Iris pigment epithelial cell (primary cell): ENCODE data around the gene NR2E3.
A peak's percentile ranks its signal among the peaks of the same experiment; 100 is the strongest.

ENCODE experiments used
- DNase-seq: peaks from one replicate; pipeline ENCODE4 v3.0.0-alpha.2; 2011; ENCODE audit warnings: low read depth

NR2E3 gene

DNA sequence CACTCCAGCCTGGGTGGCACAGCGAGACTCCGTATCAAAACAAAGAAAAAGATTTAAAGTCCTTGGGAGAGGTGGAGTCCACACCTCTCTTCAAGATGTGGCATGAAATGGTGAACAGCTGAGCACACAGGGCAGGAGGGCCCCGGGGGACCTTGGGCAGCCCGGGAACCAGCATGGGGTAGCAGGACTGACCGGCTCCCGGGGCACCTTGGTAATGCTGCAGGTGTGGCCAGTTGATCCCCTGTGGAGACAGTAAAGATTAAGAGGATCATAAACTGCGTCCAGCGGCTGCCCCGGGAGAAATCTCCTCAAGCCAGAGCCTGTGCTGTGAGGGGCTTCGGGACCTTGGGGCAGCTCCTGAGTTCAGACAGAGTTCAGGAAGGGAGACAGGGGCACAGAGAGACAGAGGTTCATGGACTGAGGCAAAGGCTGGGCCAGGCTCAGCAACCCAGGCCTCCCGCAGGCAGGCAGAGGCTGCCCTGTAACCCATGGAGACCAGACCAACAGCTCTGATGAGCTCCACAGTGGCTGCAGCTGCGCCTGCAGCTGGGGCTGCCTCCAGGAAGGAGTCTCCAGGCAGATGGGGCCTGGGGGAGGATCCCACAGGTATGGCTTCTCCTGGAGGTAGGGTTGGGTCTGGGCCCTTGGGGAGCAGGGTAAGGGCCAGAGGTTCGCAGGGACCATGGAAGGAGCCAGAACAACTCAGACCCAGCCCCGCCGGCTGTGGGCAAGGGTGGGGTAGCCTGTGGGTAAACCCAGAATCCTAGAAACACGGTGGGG is at the start of gene NR2E3:
TSS of gene NR2E3 (plus strand) at position 299 of the 780 bp plus-strand sequence. CDS start at position 489, 190 bp downstream.
- no peak for DNase-seq

DNA sequence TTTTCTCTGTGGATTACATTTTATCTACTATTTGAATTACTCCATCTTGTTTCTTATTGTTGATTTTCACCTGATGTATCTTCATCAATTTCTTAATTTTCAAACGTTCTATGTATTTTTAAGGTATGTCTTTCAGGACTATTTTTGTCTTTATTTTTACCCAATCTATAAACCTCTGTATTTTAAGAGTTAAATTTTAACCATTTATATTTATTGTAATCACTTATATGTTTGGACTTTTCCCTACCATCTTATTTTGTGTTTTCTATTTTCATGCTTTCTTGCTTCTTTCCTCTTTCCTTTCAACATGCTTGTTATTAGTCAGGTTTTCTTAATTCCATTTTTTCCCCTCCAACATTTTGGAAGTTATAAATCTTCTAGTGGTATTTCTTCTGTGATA is 49.5 kb upstream of the NR2E3 start:
- no peak for DNase-seq

DNA sequence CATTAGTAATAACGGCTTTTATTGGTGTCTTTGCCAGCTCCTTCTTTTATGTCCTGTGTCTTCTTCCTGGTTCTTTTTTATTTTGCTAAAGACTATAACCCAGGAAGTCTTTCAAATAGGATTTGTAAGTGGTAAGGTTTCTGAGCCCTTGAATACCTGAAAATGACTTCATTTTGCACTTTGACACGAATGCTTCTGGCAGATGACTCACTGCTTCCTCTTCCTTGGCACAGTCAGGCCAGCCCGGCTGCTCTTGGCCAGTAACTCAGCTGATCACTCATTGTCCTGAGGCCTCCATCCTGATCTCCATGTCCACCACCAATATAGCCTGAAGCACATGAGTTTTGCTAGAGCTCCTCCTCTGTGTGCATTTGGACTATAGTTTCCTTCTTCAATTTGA is 48.7 kb upstream of the NR2E3 start:
- DNase-seq = peak; percentile 93

DNA sequence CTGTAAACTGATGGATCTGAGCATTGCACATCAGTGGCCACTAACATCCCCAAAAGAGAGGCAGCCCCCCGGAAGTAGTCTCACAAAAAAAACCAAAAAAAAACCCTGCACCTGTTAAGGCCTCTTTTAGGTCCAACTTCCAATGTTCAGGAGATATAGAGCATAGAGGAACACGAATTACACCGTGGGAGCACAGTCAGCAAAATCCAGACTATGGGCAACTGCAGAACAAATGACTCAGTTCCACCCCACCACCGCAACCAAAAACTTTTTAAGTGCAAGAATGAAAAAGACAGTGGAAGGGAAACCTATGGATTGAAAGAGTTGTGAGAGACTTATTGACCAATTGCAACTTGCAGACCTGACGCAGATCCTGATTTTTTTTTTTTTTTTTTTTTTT is 42.2 kb upstream of the NR2E3 start:
- DNase-seq = no peak

DNA sequence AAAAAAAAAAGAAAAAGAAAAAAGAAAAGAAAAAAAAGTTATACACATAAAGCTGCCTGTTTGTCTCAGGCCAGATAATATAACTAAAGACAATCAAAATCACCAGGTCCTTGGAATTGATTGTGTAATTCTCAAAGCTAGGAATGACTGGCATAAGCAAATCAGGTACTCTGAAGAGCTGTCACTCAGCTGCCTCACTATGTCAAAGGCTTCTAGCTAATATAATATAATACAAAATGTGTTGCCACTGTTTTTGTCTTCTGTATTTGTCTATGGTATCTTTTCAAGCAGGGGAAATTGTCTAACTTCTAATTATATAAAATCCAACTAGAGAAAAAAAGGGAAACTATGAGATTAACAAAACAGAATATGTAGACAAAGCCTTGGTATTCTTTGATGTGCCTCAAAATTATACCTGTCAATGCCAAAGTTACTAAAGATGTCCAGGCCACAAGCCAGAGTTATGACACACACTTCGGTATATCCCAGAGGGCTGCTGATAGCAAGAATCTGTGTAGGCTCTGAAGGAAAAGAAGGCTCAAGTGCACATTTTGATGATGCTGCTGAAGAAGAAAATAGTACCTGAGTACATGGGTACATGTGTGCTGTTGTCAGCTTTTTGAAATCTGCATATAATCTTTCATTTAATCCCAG is 37.0 kb upstream of the NR2E3 start:
- no peak for DNase-seq

DNA sequence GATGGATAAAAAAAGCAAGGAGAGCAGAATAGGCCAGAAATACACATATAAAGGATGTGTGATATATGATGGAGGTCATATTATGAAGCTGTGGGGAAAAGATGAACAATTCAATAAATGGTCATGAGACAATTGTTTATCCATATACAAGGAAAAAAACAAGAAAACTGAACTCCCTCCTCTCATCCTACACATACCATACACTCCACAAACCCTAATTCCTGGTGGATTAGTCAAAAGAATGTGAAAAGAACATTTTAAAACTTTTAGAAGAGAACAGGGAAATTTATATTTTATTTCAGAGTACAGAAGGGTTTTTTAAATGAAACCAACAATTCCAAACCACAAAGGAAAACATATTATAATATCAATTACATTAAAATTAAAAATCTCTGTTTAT is 34.5 kb upstream of the NR2E3 start:
- no peak for DNase-seq

DNA sequence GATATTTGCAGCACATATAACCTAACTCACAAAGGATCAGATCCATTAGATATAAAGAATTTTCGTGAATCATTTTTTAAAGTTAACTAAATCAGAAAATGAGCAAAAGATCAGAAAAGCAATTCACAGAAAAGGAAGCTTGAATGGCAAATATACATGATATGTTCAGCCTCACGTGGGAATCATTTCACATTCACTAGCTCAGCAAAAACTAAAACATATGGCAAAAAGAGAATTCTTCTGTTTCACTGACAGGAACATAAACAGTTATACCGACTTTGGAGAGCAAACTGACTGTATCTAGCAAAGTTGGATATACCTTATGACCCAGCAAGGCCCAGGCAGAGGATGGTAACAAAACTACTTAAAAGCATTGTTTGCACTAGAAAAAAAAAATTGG is 34.0 kb upstream of the NR2E3 start:
- DNase-seq = no peak

DNA sequence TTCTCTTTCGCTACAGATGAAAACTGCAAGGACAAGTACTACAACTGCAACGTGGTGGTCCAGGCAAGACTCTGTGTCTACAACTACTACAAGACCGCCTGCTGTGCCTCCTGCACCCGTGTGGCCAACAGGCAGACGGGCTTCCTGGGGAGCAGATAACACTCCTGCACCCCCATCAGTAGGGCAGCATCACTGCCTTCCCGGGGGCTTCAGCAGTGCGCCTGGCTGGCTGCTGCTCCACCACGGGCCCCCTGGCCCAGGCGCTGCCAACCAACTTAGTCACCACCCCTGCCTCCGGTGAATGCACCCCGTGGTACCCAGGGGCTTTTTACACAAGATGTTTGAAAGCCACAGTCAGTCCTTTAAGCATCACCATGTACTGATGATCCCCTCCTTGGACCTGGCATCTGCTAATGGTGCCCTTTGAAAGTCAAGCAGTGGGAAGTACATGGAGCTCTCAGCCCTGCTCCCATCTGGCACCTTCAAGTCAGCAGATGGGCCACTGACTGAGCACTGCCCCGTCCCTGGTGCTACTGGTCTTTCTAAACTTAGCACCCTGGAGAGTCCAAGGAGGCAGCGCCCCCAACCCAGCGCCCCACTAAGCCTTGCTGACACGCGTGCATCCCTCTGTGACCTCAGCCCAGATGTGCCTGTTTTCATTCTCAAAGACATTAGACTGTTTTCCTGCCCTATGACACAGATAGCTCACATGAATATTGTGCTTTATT is 33.0 kb upstream of the NR2E3 start:
- no peak for DNase-seq

DNA sequence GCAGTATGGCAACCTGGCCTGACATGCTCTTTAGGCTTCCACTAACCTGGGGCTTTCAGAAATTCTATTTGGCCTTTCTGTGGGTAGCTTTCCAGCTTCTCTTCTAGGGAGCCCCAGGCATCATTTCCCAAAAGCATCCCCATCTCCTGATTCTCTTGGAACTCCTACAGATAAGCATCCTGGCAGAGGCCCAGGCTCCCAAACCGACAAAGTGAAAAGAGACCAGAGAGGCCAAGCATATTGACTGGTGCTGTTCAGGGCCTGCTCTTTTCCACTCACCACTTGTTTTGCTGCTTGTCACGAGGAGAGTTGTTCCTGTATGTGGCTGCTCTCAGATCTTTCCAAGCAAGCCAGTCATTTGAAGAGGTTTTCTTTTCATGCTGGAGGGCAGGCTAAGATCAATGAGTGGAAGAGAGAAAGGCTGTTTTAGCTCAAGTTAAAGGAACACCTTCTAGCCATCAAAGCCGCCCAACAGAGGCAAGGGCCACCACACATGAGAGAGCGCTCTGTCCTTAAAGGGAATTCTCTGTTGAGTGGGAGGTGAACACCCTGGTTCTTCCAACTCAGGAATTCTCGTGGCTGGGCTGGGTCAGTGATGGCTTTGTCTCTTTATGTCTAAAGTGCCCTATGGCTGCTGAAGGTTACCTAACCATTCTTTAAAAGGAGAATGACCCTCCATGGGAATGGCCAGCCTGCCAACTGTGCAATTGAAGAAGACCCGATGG is 31.1 kb upstream of the NR2E3 start:
- no peak for DNase-seq

DNA sequence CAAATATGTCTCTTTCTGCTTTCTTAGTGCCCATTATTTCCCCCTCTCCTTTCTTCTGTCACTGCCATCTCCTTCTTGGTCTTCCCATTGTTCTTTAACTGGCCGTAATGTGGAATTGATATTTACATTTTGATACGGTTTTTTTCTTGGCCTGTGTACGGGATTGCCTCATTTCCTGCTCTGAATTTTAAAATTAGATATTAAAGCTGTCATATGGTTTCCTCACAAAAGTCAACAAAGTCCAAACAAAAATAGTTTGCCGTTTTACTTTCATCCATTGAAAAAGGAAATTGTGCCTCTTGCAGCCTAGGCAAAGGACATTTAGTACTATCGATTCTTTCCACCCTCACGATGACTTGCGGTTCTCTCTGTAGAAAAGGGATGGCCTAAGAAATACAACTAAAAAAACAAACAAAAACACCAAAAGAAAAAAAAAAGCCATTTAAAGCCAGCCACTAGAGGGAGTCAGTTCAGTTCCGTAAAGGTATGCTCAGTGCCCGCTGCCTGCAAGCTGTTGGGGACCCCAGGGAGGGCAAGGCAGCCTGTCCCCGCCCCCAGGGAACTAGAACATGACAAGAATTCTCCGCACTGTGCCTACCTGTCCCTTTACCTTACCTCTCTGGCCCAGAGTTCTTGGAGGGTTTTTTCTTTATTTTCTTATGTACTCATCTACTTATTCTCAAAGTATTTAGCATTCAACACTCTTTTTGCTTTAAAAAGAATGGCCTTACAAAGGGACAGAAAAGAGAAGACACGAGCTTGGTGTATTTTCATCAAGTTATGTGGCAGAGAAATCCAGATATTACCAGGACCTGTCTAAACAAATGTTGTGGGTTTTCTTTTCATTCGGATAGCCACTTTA is 30.0 kb upstream of the NR2E3 start:
- peak; percentile 71 for DNase-seq

DNA sequence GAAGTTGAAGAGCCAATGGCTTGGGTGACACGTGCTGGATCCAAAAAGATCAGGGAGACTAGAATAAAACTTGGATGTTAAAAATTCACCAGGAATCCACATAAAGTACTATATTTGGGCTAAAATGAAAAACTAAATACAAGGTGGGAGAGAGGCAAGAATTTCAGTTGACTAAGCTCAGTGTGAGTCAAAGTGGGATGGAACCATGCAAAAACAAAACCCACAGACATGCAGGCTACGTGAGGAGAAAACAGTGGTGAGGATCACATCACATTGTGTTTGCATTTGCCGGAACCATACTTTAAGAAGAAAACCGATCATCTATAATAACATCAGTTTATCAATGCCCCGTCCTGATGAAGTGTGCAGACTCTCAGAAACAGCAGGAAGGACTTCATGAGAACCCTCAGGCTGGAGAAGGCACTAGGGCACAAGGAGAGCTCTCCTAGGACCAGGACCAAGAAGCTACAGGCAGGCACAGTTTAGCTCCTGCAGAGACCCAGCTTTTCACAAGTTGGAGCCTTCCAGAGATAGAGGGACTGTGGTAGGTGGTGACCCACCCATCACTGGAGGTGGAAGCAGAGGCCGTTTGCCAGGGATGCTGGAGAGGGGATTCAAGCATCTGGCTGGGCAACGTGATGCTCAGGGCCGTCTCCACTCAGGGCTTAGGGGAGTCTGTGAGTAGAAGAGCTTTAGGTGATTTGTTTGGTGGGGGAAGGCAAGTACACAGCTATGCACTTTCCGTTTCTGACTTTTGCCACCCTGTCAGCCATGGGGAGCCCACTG is 29.0 kb upstream of the NR2E3 start:
- DNase-seq = peak; percentile 47

DNA sequence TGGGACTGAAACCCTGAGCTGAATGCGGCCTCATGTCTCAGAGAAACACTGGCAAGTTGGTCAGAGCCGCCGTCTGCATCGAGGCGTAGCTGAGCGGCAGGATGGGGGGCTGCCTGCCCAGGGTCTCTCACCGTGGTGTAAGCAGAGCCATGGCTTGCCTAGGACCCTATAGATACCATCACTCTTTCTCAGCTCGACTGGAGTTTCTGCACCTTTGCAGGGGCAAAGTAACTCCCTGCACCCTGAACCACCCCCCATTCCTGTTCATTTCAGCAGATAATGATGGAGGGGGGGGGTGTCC is 28.4 kb upstream of the NR2E3 start:
- no peak for DNase-seq

DNA sequence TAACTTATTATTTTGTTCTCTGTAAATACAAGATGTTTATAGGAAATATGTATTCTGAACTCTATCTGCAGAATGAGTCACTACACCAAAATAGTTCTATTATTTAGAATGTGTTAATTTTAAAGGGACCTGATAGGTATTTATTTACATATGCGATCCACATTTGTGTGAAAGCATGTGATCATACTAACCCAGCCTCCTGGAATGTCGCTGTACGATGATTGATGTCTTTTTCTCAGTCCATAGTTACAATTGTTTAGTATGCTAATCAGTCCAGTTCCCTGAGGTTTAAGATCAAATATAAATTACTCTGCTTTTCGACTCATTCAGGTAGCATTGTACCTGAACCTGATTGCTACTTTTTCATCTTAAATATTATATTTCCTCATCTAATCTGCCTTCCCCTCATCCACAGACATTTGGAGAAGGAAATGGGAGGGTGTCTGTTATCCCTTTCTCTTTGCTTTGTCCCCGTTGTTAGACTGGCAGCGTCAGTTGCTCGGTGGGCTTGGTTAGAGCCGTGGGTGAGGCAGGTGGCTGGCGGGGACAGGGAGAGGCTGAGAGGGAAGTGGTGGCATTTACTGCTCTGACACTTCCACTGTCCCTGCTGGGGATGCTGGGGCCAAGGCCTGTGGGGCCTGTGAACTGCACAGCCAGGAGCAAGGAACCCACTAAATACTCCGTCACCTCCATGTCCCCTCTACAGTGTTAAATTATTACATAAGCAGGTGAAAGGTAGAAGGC is 27.8 kb upstream of the NR2E3 start:
- DNase-seq = no peak

DNA sequence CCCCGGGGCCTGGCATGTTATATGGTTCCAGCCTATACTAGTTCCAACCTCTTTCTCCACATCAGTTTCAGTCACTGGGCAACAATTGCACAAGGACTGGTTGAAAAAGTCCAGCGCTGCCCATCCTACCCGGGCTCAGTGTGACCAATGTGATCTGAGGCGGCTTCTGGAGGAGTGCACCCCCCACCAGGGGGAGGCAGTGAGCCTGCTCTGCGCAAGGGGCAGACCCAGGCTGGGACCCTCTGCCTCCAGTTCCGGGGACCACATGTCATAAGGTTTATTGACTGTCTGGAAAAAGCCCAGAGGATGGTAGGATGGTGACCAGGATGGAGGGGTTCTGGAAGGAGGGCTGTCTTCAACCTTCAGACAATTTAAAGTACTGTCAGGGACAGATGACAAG is 25.6 kb upstream of the NR2E3 start:
- no peak for DNase-seq

DNA sequence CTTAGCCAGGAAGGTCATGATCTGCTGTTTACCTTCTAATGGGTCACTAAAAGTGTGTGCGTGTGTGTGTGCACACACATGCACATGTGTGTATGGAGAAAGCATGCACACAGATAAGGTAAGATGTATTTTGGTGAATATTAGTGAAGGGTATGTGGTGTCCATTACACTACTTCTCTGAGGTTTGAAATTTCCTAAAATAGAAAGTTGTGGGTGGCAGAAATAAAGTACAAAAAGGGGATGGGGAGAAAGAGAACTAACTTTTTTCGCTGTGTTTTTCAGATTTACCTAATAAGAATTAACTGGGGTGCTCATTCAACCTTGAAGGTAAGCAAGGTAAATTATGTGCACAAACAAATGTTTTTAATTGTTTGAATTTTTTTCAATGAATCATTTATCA is 24.4 kb upstream of the NR2E3 start:
- no peak for DNase-seq

DNA sequence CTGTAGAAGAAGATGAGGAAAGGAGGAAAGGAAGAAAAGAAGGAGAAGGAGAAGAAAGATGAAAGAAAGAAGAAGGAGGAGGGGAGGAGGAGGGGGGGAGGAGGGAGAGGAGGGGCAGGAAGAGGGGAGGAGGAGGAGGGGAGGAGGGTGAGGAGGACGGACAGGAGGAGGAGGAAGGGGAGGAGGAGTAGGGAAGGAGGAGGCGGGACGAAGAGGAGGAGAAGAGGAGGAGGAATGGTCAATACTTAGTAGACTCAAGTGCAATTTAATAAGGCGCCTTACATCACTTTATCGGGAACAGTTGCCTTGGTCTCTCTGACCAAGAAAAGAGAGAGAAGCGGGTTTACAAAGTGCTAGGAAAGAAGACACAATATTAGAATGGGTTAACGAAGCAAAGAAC is 23.7 kb upstream of the NR2E3 start:
- no peak for DNase-seq

DNA sequence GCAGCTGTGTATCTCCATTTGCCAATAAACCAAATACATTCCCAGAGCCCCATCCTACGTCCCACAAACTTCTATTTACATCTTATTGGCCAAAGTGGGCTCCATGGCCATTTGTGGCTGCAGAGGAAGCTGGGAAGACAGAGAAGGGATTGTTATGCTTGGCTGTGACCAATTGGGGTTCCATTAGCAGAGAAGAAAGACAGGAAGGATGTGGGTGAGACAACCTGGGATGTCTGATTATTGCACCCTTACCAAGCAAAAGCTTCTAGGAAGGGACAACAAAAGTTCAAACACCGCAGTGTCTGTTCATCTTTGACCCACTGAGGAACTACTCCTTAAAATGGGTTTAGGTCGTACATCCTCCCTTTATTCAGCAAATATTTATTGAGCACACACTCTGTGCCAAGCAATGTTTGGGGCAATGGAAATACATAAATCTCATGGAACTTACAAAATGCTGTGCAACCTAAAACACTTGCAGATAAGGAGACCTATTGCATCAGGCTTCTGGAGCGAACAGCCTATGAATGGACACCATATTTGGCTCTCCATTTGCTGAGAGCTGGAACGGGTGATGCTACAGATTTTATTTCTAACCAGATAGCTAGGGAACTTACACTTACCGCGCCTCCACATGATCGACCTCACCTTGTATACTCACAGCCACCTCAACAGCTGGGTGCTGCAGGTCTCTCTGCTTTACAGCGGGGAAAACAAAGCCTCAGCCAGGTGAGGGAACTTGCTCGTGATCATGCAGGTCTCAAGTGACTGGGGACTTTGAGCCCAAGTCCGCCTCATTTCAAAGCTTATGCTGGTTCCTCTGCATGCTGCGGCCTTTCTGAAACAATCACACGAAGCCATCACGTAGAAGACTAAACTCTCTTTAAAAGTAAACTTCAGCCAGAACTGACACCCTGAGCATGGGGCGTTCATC is 21.4 kb upstream of the NR2E3 start:
- no peak for DNase-seq

DNA sequence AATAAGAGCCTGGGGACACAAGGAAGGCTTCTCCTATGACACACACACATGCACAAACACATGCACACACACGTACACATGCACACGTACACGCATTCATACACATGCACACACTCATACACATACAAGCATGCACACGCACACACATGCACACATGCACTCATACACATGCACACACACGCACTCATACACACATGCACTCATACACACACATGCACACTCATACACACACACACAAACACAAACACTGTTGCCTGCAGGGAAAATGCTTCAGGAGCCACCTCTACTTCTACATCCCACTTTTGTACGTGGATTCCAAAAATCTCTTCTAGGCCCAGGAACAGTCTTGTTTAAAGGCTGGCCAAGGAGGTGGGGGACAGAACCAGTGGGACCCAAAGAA is 20.7 kb upstream of the NR2E3 start:
- DNase-seq = no peak

DNA sequence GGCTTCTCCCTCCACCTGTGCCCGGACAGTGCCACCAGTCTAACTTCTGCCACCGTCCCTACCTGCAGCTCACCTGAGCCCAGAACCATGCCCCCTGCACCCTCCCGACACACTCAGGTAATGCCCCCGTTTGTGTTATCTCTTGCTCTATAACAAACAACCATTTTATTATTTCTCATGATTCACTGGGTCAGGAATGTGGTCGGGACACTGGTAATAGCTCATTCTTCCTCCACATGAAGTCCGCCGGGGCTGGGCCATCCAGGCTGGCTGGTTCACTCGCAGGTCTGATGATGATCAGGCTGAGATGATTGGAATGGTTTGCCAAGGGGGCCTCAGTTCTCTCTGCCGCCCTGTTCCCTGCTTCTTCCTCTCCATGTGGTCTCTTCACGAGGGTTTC is 20.3 kb upstream of the NR2E3 start:
- DNase-seq = peak; percentile 65
